HG03060 (cell line): ENCODE data around the gene DPM3.
"Not testable (repeated sequence)": the region's sequence is repeated elsewhere in the genome, so short reads cannot be mapped to it uniquely, and the experiment has no call there.

Experiments used
- ATAC-seq: cut with Tn5 transposase; IDR thresholded peaks from one replicate; pipeline ENCODE4 v1.9.1; 2021; ENCODE audit warnings: low read depth, moderate number of reproducible peaks; ENCODE audit not compliant: unreplicated experiment

Gene DPM3

DNA sequence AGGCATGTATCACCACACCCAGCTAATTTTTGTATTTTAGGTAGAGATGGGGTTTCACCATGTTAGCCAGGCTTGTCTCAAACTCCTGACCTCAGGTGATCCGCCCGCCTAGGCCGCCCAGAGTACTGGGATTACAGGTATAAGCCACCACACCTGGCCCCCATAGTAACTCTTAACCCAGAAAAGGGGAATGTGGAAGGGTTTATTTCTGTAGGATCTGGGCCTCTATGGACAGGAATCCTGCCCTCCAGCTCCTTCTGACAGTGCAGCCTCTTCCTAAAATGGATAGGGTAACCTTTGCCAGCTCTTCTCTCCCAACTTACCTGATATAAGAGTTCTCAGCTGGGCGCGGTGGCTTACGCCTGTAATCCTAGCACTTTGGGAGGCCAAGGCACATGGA is 22.3 kb upstream of the DPM3 start:
- not testable (repeated sequence) for ATAC-seq

DNA sequence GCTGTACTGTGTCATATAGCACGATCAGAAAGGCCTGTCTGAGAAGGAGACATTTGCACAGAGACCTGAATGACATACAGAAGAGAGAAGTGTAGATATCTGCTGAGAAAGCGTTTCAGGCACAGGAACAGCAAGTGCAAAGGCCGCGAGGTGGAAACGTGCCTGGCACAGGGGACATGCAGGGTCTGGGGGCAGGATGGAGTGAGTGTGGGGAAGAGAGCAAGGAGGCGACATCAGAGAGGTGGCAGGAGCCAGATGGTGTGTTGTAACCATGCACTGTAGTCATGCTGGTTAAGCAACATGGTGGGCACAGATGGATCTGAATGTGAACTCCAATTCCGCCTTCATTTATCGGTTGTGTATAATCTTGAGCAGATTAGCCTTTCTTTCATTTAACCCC is 19.8 kb upstream of the DPM3 start:
- no peak for ATAC-seq

DNA sequence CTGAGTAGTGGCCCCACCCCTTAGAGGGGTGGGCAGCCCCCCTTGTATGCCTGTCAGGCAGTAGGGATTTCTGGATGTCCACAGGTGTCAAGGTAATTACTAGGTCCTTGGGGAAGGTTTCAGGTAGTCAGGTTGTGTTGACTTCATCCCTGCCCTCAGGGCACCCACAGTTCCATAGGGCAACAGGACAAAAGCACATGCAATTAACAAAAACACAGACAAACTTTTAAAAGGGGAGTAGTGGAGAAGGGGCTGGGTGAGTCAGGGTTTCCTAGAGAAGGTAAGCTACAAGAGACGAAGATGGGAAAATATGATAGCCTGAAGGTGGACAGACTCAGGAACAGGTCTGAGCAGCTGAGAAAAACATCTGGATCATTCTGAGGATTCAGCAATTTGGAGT is 18.7 kb upstream of the DPM3 start:
- no peak for ATAC-seq

DNA sequence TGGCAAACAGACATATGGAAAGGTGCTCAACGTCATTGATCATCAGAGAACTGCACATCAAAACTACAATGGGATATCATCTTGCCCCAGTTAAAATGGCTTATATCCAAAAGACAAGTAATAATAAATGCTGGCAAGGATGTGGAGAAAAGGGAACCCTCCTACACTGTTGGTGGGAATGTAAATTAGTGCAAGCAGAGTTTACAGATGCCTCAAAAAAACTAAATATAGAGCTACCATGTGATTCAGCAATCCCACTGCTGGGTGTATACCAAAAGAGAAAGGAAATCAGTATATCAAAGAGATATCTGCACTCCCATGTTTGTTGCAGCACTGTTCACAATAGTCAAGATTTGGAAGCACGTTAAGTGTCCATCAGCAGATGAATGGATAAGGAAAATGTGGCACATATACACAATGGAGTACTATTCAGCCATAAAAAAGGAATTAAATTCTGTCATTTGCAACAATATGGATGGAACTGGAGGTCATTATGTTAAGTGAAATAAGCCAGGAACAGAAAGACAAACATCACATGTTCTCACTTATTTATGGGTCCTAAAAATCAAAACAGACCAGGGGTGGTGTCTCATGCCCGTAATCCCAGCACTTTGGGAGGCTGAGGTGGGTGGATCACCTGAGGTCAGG is 15.8 kb upstream of the DPM3 start:
- not testable (repeated sequence) for ATAC-seq

DNA sequence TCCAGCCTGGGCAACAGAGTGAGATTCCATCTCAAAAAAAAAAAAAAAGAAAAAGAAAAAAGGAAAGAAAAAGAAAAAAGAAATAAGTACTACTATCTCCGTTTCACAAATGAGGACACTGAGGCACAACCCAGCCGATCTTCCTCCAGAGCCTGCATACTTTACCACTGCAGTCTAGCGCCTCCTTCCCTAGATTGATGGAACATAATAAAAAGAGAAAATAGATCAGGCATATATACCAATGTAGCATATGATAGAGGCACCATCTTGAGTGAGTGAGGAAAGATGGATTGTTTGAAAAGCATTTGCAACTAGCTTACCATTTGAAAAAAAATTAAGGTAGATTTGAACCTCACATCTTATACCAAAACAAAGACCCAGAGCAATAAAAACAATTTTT is 5.2 kb upstream of the DPM3 start:
- ATAC-seq: no peak

DNA sequence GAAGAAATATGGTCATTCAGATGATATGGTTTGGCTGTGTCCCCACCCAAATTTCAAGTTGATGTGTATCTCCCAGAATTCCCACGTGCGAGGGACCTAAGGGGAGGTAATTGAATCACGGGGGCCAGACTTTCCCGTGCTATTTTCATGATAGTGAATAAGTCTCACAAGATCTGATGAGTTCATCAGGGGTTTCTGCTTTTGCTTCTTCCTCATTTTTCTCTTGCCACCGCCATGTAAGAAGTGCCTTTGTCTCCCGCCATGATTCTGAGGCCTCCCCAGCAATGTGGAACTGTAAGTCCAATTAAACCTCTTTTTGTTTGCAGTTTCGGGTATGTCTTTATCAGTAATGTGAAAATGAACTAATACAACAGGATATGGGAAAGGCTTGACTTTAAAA is 1.4 kb upstream of the DPM3 start:
- no peak for ATAC-seq

DNA sequence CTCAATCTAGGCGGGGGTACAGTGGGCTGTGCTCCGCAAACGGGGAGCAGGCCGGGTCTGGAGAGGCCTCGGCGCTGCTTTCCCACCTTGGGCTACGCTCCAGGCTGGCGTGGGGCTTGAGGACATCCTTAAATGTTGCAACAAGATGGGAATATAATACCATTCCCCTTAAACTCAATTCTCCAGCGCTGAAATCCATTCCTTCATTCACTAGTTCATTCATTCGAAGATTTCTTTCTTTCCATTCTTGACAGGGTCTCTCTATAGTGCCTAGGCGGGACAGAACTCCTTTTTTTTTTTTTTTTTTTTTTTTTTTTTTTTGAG is 261 bp upstream of the DPM3 start:
- no peak for ATAC-seq

DNA sequence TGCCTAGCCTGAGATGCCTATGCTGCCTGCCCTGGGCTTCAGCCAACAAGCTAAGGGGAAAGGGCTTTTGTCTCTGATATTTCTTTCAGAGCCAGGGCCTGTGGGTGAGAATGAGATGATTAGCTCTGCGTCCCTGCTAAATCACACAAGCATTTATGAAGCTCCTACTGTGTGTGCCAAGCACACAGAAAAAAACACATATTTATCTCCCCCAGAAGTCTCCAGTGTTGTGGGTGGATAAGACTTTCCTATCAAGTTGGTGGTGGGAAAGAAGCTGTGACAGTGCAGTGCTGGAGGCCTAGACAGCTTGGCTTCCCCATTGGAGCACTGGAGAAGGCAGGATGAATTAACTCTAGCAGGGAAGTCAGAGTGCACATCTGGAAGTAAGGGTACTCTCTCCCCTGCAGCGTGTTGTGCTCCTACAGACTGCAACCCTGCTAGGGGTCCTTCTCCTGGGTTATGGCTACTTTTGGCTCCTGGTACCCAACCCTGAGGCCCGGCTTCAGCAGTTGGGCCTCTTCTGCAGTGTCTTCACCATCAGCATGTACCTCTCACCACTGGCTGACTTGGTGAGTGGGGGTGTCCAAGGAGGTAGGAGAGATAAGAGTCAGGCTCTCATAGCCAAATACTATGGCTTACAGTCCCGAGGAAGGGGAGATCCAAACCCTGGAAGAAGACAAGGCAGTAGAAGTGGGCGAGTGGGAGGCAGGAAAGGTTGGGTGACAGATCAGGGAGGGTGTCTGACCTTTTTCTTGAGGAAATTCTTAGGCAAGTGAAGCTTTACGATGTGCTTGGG is 3.0 kb downstream of the DPM3 start:
- no peak for ATAC-seq

DNA sequence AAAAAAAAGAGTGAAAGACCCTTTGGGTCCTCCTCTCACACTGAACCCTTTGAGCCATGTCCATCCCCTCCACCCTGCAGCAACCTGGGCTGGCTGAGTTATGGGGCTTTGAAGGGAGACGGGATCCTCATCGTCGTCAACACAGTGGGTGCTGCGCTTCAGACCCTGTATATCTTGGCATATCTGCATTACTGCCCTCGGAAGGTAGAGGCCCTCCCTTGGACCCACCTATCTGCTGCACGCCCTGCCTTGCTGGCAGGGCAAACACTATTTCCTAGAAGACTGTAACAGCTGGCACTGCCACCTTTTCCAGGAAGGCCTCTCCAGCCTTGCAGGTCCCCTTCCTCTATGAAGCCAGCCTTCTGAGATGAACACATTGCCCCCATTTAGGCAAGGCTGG is 3.6 kb downstream of the DPM3 start:
- no peak for ATAC-seq

DNA sequence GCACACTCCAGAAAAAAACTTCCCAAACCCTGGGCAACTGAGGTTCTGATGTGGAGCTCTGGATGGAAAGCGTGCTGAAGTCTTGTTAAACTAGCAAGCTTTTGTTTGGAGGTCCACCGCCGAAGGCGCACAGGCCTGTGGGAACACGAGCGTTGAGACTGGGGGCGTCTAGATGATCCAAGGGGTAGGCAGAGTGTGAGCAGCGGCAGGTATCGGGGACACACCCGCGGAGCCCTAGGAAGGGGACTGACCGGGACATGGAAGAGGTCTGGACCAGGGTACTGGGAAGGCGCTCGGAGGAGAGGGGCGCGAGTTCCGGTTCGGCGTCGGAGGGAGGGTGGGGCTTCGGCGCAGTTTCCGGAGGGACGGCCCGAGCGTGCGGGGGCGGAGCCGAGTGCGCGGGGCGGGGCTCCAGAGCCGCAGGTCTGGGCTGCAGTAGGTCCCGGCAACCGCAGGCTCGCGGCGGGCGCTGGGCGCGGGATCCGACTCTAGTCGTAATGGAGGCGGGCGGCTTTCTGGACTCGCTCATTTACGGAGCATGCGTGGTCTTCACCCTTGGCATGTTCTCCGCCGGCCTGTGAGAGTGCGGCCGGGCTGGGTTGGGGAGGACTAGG is 4.8 kb downstream of the DPM3 start, which contains the start of gene SLC50A1:
Gene SLC50A1 (plus strand): TSS at position 438 of the 614 bp plus-strand sequence. CDS start 60 bp downstream, at position 498.
- no peak for ATAC-seq

DNA sequence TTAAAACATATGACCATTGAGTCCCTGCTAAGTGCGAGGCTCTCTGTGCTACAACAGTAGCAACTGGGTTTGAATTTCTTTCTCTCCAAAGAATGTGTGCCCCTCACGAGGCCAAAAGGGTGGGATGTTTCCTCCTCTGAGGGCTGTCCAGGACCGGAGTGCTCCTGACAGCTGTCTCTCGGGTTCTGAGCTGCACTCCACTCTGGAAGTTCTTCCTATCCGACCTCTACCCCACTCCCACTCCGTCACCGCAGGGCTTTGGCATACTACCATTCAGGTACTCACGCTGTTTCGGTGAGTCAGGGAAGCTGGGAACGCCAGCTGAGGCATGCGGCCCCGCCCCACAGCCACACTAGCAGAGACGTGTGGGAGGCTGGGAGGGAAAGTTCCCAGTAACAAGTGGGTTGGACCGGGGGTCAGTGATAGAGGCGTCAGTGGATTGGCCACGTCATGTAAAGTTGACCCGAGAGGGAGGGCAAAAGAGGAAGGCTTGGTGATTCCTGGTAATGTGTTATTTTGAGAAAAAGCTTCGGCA is 5.4 kb downstream of the DPM3 start:
- no peak for ATAC-seq

DNA sequence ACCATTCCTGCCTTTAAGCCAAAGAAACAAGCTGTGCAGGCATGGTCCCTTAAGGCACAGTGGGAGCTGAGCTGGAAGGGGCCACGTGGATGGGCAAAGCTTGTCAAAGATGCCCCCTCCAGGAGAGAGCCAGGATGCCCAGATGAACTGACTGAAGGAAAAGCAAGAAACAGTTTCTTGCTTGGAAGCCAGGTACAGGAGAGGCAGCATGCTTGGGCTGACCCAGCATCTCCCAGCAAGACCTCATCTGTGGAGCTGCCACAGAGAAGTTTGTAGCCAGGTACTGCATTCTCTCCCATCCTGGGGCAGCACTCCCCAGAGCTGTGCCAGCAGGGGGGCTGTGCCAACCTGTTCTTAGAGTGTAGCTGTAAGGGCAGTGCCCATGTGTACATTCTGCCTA is 6.0 kb downstream of the DPM3 start:
- ATAC-seq: no peak

DNA sequence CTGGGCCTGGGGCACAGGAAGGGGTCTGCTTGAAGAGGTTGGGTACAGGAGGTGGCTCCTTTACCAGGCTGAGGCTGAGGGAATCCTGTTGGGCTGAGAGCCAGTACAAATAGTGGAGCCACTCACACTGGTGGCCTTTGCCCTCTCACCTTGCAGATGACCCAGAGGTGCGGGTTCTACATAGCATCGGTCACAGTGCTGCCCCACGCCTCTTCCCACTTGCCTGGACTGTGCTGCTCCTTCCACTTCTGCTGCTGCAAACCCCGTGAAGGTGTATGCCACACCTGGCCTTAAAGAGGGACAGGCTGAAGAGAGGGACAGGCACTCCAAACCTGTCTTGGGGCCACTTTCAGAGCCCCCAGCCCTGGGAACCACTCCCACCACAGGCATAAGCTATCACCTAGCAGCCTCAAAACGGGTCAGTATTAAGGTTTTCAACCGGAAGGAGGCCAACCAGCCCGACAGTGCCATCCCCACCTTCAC is 6.5 kb downstream of the DPM3 start:
- no peak for ATAC-seq

DNA sequence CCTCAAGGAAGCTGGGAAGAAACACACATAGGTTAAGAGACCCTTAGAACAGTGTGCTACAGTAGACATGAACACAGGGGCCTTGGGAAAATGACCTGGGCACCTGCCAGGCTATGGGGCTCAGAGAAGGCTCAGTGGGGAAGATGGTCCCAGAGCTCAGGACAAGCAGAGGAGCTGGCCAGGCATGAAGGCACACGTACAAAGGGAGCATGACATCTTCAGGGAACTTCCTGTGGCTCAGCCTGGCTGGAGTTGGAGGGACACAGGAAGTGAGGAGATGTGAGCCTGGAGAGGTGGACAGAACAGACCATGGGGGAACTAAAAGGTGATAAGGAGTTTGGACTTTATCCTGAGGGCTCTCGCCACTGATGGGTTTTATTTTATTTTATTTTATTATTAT is 8.5 kb downstream of the DPM3 start:
- no peak for ATAC-seq

DNA sequence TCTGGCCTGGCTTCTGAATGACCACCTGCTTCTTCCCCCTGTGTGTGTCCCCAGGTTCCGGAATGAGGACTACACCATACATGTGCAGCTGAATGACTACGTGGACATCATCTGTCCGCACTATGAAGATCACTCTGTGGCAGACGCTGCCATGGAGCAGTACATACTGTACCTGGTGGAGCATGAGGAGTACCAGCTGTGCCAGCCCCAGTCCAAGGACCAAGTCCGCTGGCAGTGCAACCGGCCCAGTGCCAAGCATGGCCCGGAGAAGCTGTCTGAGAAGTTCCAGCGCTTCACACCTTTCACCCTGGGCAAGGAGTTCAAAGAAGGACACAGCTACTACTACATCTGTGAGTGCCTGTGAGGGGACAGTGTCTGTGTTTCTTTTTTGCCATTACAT is 9.0 kb downstream of the DPM3 start:
- no peak for ATAC-seq

DNA sequence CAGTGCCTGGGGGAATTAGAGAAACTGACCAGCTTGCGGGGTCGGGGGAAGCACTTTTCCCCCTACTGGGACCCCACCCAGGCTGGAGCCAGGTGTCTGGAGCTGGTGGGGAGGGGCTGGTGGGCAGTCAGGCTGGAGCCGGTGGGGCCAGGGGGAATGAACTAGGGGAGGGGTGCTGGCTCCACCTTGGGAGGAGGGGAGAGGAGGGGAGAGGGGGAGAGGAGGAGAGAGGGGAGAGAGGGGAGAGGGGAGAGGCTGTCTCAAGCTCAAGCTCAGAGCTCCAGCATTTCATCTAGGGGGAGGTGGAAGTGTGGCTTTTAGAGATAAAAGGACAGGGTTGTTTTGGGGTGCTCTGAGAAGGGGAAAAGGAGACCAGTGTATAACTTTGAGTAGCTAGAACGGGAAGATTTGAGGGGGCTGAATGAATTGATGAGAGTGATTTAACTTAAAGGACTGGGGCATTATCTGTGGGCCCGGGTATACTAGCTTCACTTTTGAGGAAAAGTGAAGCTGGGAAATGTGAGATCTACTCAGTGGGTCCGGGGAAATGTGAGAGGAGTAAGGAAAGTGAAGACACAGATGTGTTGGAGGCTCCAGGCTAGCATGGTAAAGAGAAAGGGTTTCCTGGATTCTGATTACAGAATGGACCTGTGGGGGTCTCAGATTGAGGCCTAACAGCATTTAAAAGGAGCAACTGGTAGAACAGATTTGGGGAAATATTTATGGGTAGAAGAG is 9.9 kb downstream of the DPM3 start:
- no peak for ATAC-seq

DNA sequence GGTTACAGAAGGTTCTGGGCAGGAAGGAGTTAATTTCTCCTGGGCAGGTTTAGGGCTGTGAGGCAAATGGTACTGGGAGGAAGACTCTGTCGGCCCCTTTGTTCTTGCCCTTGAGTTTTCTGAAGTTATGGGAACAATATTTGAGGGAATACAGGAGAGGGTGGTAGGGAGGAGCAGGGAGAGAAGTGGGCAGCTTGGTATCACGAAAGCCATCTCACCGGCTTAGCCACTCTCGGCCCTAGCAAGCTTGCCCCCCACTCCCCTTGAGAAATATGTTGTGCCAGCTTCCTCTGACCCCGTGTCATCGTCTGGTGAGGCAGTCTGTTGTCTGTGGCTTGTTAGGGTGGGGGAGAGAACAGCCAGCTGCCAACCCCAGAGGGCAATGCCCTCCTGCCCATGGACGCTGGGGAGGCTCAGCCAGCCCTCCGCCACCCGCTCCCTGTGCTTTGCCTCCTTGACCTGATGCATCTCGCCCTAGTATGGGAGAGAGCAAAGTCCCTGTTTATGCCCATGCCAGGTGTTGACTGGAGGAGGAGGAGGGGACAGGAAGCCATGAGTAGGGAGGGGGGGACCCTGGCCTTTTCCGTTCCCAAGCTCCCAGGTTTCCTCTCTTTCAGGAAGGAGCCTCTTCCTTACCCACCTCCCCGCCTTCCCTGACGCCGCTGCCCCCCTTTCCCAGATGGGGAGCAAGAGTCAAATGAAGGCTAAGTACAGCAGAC is 11.4 kb downstream of the DPM3 start:
- ATAC-seq: no peak

DNA sequence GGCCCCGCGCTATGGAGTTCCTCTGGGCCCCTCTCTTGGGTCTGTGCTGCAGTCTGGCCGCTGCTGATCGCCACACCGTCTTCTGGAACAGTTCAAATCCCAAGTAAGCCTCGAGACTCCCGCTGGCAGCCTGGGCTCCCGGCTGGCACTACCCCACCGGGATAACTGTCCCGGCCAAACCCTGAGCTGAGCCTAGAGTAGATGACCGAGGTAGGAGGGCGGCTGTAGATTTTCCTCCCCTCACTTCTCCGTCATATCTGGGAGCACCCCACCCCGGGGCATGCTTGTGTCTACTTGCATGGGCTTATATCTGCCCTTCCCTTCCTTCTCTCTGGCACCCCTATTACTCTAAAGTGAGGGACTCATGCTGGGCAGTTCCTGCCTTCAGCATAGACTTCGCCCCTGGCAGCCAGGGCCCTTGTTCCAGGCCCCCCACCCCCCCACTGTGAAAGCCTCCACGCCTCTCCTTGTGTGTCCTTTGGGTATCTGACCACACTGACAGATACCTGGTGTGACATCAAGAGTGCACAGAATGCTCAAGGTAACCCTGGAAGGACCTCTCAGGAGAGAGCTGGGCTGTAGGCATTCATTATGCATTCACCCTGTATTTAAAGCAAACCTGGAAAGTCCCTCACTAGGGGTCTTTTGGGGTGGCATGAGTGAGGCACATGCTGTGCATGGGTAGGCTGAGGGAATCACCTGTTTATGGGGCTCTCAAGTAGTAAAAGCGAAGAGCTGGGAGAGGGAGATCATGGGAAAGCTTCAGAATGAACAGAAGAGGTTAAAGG is 12.2 kb downstream of the DPM3 start:
- no peak for ATAC-seq
